ENCODE measurements around the gene GOLPH3L.
"Not testable (repeated sequence)": the region's sequence is repeated elsewhere in the genome, so short reads cannot be mapped to it uniquely, and the experiment has no call there.

GOLPH3L gene

GRCh38 chr1:150613061-150613920, 83.7 kb downstream of the GOLPH3L start:
- DNase-seq, result peak; percentile 90

- no peak for DNase-seq
These were observed 85.0 kb downstream of the GOLPH3L start for GRCh38 chr1:150612014-150612345.

GRCh38 chr1:150610576-150610975, 86.4 kb downstream of the GOLPH3L start:
- DNase-seq, result no peak

GRCh38 chr1:150609732-150610131, 87.2 kb downstream of the GOLPH3L start:
- no peak for DNase-seq

GRCh38 chr1:150606463-150607142, 90.4 kb downstream of the GOLPH3L start:
- no peak for DNase-seq

- DNase-seq, result not testable (repeated sequence)
These were observed 91.6 kb downstream of the GOLPH3L start for GRCh38 chr1:150605451-150605731.

- DNase-seq, result no peak
These were observed 92.7 kb downstream of the GOLPH3L start for GRCh38 chr1:150604226-150604588.

GRCh38 chr1:150603711-150604110, 93.2 kb downstream of the GOLPH3L start:
- no peak for DNase-seq

- not testable (repeated sequence) for DNase-seq
These were observed 94.6 kb downstream of the GOLPH3L start for GRCh38 chr1:150602372-150602771.

GRCh38 chr1:150601540-150601939, 95.4 kb downstream of the GOLPH3L start:
- DNase-seq, result no peak

- DNase-seq, result not testable (repeated sequence)
These were observed 98.6 kb downstream of the GOLPH3L start for GRCh38 chr1:150598346-150598745.

- no peak for DNase-seq
These were observed 100.0 kb downstream of the GOLPH3L start for GRCh38 chr1:150596976-150597375.
